H1 (cell line): Measurements from ENCODE around the gene CCL3. TPM values are rescaled to one million over a fixed set of nuclear protein-coding genes. Genes with fewer than 3 reads are reported as not detected.

Source experiments
- CTCF ChIA-PET: fragments of 300-600 bp; sonication (Branson Sonifier 250); formaldehyde crosslinking; loops from one replicate; lab custom pipeline; 2021; ENCODE audit not compliant: partially characterized antibody; lab: Charles Lee
- POLR2A ChIA-PET: fragments of 300-600 bp; sonication (Branson Sonifier 250); formaldehyde crosslinking; loops from one replicate; lab custom pipeline; 2021; ENCODE audit warnings: inconsistent platforms; ENCODE audit not compliant: partially characterized antibody; lab: Charles Lee
- DNase-seq, 2 experiments: peaks; one replicate each; pipeline versions ENCODE4 v3.0.0 to v3.0.0-alpha.2; 2010 to 2022; ENCODE audit warnings: low spot score in 2 of 2, low read depth in 1 of 2, mixed read lengths in 1 of 2
- FAIRE-seq: peaks from 2 replicates; lab custom pipeline; 2011; peaks lifted over from hg19 to GRCh38; lab: Jason Lieb, UNC
- H2AFZ ChIP-seq: 2 replicates; pipeline ENCODE4 v1.8.1; 2012; ENCODE audit warnings: low read length, inconsistent platforms
- H2AK5ac ChIP-seq: 2 replicates; pipeline ENCODE4 v1.6.1; 2013; ENCODE audit warnings: low read depth, low read length
- H2BK120ac ChIP-seq: replicated peaks from 2 replicates; pipeline ENCODE3; 2013; ENCODE audit warnings: low read depth, low read length, inconsistent platforms
- H2BK12ac ChIP-seq: 2 replicates; pipeline ENCODE4 v1.6.1; 2013; ENCODE audit warnings: low read depth, low read length
- H2BK15ac ChIP-seq: 2 replicates; pipeline ENCODE4 v1.6.1; 2013; ENCODE audit warnings: low read length
- H2BK20ac ChIP-seq: 2 replicates; pipeline ENCODE4 v1.6.1; 2013; ENCODE audit warnings: low read length
- H2BK5ac ChIP-seq: 2 replicates; pipeline ENCODE4 v1.6.1; 2013; ENCODE audit warnings: low read depth, low read length
- H3K14ac ChIP-seq: 2 replicates; pipeline ENCODE4 v1.6.1; 2013; ENCODE audit warnings: inconsistent platforms; ENCODE audit not compliant: insufficient read length
- H3K18ac ChIP-seq: 2 replicates; pipeline ENCODE4 v1.6.1; 2013; ENCODE audit warnings: low read length; ENCODE audit errors: extremely low read depth
- H3K23ac ChIP-seq: 2 replicates; pipeline ENCODE4 v1.6.1; 2013; ENCODE audit warnings: inconsistent platforms; ENCODE audit not compliant: insufficient read length
- H3K23me2 ChIP-seq: 2 replicates; pipeline ENCODE4 v1.6.1; 2013; ENCODE audit warnings: low read depth, low read length
- H3K27ac ChIP-seq: 2 replicates; pipeline ENCODE4 v1.6.1; 2011; ENCODE audit warnings: low read depth, low read length, inconsistent platforms
- H3K27me3 ChIP-seq, 4 experiments: replicated peaks in 1 of 4; 1 replicate in 1 of 4; 2 replicates in 3 of 4; pipeline versions ENCODE4 v1.6.1 to v1.8.1; 2011 to 2013; ENCODE audit warnings: low read length in 3 of 4, mild to moderate bottlenecking in 3 of 4, inconsistent platforms in 2 of 4, mixed read lengths in 2 of 4, moderate library complexity in 1 of 4; ENCODE audit not compliant: control insufficient read depth in 3 of 4, insufficient read depth in 3 of 4; ENCODE audit errors: extremely low read depth in 1 of 4
- H3K36me3 ChIP-seq, 4 experiments: 2 replicates each; pipeline versions ENCODE4 v1.6.1 to v1.8.1; 2011 to 2013; ENCODE audit warnings: mild to moderate bottlenecking in 4 of 4, low read length in 3 of 4, moderate library complexity in 2 of 4, control low read depth in 1 of 4, inconsistent platforms in 1 of 4; ENCODE audit not compliant: insufficient read depth in 4 of 4, control insufficient read depth in 2 of 4
- H3K4ac ChIP-seq: replicated peaks from 2 replicates; pipeline ENCODE3; 2013; ENCODE audit warnings: low read length, low read depth, mixed read lengths, inconsistent platforms; ENCODE audit not compliant: insufficient read length
- H3K4me1 ChIP-seq, 4 experiments: replicated peaks in 1 of 4; 1 replicate in 1 of 4; 2 replicates in 3 of 4; pipeline versions ENCODE4 v1.6.1 to v1.8.1; 2011 to 2013; ENCODE audit warnings: low read length in 3 of 4, inconsistent platforms in 2 of 4, mixed read lengths in 1 of 4; ENCODE audit not compliant: insufficient read depth in 4 of 4, control insufficient read depth in 3 of 4
- H3K4me2 ChIP-seq, 2 experiments: 2 replicates each; pipeline versions ENCODE4 v1.6.1 to v1.8.1; 2011 to 2013; ENCODE audit warnings: low read depth in 2 of 2, low read length in 2 of 2, control low read depth in 1 of 2, inconsistent platforms in 1 of 2, mild to moderate bottlenecking in 1 of 2; ENCODE audit not compliant: insufficient read depth in 1 of 2
- H3K4me3 ChIP-seq, 4 experiments: fragments of 200-600, 300-600 bp in 1 of 4; sonication (generic), shearing (Covaris generic), sonication (Bioruptor Twin) in 1 of 4; 2 replicates each; pipeline versions ENCODE4 v1.5.1 to v1.8.1; 2011 to 2016; ENCODE audit warnings: low read length in 4 of 4, low read depth in 3 of 4, control low read depth in 2 of 4, inconsistent platforms in 2 of 4, mild to moderate bottlenecking in 2 of 4, mixed read lengths in 1 of 4, moderate library complexity in 1 of 4; ENCODE audit not compliant: insufficient read depth in 2 of 4; ENCODE audit errors: extremely low read depth in 1 of 4
- H3K56ac ChIP-seq: replicated peaks from 2 replicates; pipeline ENCODE3; 2013; ENCODE audit warnings: low read depth, mild to moderate bottlenecking, mixed read lengths, low read length, inconsistent platforms; ENCODE audit not compliant: insufficient read length
- H3K79me1 ChIP-seq: 2 replicates; pipeline ENCODE4 v1.6.1; 2013; ENCODE audit warnings: low read depth, low read length, control low read depth
- H3K79me2 ChIP-seq, 2 experiments: 2 replicates each; pipeline versions ENCODE4 v1.6.1 to v1.8.1; 2012 to 2013; ENCODE audit warnings: low read length in 2 of 2, mild to moderate bottlenecking in 2 of 2, inconsistent platforms in 1 of 2; ENCODE audit not compliant: insufficient read depth in 2 of 2, control insufficient read depth in 1 of 2
- H3K9ac ChIP-seq, 4 experiments: replicated peaks in 1 of 4; 1 replicate in 1 of 4; 2 replicates in 3 of 4; pipeline versions ENCODE4 v1.6.1 to v1.8.1; 2011 to 2013; ENCODE audit warnings: low read depth in 3 of 4, low read length in 3 of 4, control low read depth in 2 of 4, mild to moderate bottlenecking in 2 of 4, moderate library complexity in 2 of 4, inconsistent platforms in 1 of 4; ENCODE audit errors: extremely low read depth in 1 of 4
- H3K9me3 ChIP-seq, 2 experiments: 2 replicates each; pipeline versions ENCODE4 v1.6.1 to v1.8.1; 2012 to 2013; ENCODE audit warnings: mild to moderate bottlenecking in 2 of 2, moderate library complexity in 2 of 2, control low read depth in 1 of 2, inconsistent platforms in 1 of 2, low read depth in 1 of 2, low read length in 1 of 2, mixed read lengths in 1 of 2; ENCODE audit not compliant: insufficient read depth in 2 of 2
- H4K20me1 ChIP-seq, 2 experiments: replicated peaks in 1 of 2; 2 replicates each; pipeline versions ENCODE3 to v1.8.1; 2011 to 2013; ENCODE audit warnings: inconsistent platforms in 2 of 2, low read length in 2 of 2, mild to moderate bottlenecking in 1 of 2; ENCODE audit not compliant: insufficient read depth in 2 of 2, control insufficient read depth in 1 of 2
- H4K5ac ChIP-seq: 2 replicates; pipeline ENCODE4 v1.6.1; 2013; ENCODE audit warnings: low read length, low read depth, mixed read lengths, inconsistent platforms; ENCODE audit not compliant: insufficient read length
- H4K8ac ChIP-seq: 2 replicates; pipeline ENCODE4 v1.8.0; 2013; ENCODE audit warnings: mild to moderate bottlenecking, moderate library complexity, low read length, inconsistent platforms; ENCODE audit not compliant: insufficient read depth; ENCODE audit errors: extremely low read depth
- H4K91ac ChIP-seq: replicated peaks from 2 replicates; pipeline ENCODE3; 2013; ENCODE audit warnings: low read length, mixed read lengths, inconsistent platforms; ENCODE audit not compliant: insufficient read length
- MAFK ChIP-seq: IDR thresholded peaks from 2 replicates; pipeline ENCODE4 v1.6.1; 2012; ENCODE audit warnings: low read depth, mild to moderate bottlenecking, improper control_type of control experiment, low read length
- MAX ChIP-seq: IDR thresholded peaks from 2 replicates; pipeline ENCODE4 v1.6.1; 2012; ENCODE audit warnings: inconsistent platforms
- POLR2AphosphoS5 ChIP-seq: IDR thresholded peaks from 2 replicates; pipeline ENCODE4 v1.6.1; 2011; ENCODE audit warnings: low read depth, low read length
- SIX5 ChIP-seq: IDR thresholded peaks from 2 replicates; pipeline ENCODE4 v1.6.1; 2011; ENCODE audit warnings: mild to moderate bottlenecking, low read depth, low read length
- WGBS, 2 experiments: shearing (Covaris generic) in 1 of 2; methylation state at CpG; one replicate each; pipeline versions ENCODE4 v1.1.6 to v1.1.7; 2013 to 2015; ENCODE audit warnings: low lambda C conversion rate in 2 of 2, mixed read lengths in 2 of 2, inconsistent platforms in 1 of 2, low coverage in 1 of 2, missing lambda C conversion rate in 1 of 2; ENCODE audit not compliant: insufficient replicate concordance in 2 of 2, insufficient coverage in 1 of 2, insufficient read length in 1 of 2; ENCODE audit errors: extremely low coverage in 1 of 2, missing lambda C conversion rate in 1 of 2; 5-methylcytosine and 5-hydroxymethylcytosine counted together
- polyA plus RNA-seq, 7 experiments: library from polyadenylated mRNA; depleted of rRNA in 3 of 7; stranded (reverse) in 5 of 7; unstranded in 2 of 7; fragments of >200 nt in 5 of 7; fragments of 200-250 nt in 2 of 7; gene quantifications; 1 replicate in 5 of 7; 2 replicates in 1 of 7; 4 replicates in 1 of 7; pipeline versions ENCODE4 v1.2.1 to v1.2.3, GENCODE V29; 2011 to 2013; ENCODE audit warnings: missing spikeins in 2 of 7, mixed read lengths in 2 of 7
- total RNA-seq: library from RNA; stranded (reverse); fragmentation: NEBNext Ultra II Directional; extraction: Animal tissue kit (Norgen Biotek cat#: 25700); gene quantifications from 2 replicates; pipeline ENCODE4 v1.2.1, GENCODE V29; 2021

Gene CCL3
- total and polyA plus RNA-seq, 2 of the 8 experiments (the other 6 are each of a cell fraction or from before 2014, with no cell fraction given) = not detected

GRCh38 chr17:36123431-36123830, 33.5 kb upstream of the CCL3 start:
- no peaks in the 10 kb centered on the region for H3K27me3 ChIP-seq
- H2BK12ac ChIP-seq = no peak overlapping the region
- H3K23me2 ChIP-seq = no peaks in the 10 kb centered on the region
- no peak for FAIRE-seq
- H3K79me1 ChIP-seq = no peaks in the 10 kb centered on the region
- no peak for DNase-seq
- no peak overlapping the region for H3K14ac ChIP-seq
- H4K8ac ChIP-seq = no peak overlapping the region
- no peak overlapping the region for H3K56ac ChIP-seq
- peaks cover 0 to 9% (median 5%) of the 10 kb centered on the region in 4 experiments; a peak in 6 of 7 replicates for H3K4me1 ChIP-seq
- H3K4me2 ChIP-seq = peak overlapping the region; percentile 10 to 34; a peak in 2 of 4 replicates
- H3K9me3 ChIP-seq = no peaks in the 10 kb centered on the region
- H3K4ac ChIP-seq = no peak overlapping the region
- H3K18ac ChIP-seq = no peak overlapping the region
- no peak overlapping the region for H4K91ac ChIP-seq
- H2AK5ac ChIP-seq = no peak overlapping the region
- TF ChIP-seq POLR2AphosphoS5 (no peak), SIX5 (no peak), MAFK (peak; percentile 70), MAX (no peak)
- no peak overlapping the region for H2AFZ ChIP-seq
- no peak overlapping the region for H2BK120ac ChIP-seq
- H4K5ac ChIP-seq = no peak overlapping the region
- no peaks in the 10 kb centered on the region for H3K36me3 ChIP-seq
- H3K79me2 ChIP-seq = no peaks in the 10 kb centered on the region
- no peak overlapping the region for H2BK20ac ChIP-seq
- no peak overlapping the region for H3K9ac ChIP-seq
- ChIA-PET CTCF (interaction anchor here (1.3 kb wide), 1 partner anchor 26 kb away, joined by 4 read pairs; no protein-coding TSS in a partner anchor), POLR2A (no interaction called here)
- no peak overlapping the region for H3K27ac ChIP-seq
- H4K20me1 ChIP-seq = peaks cover 0 to 1% of the 10 kb centered on the region in 2 experiments
- H2BK5ac ChIP-seq = no peak overlapping the region
- H3K4me3 ChIP-seq = no peak overlapping the region
- H3K23ac ChIP-seq = no peak overlapping the region
- H2BK15ac ChIP-seq = no peak overlapping the region
- WGBS, 2 experiments = 58% methylated on average over 2 of the region's 2 CpGs; no CpG with 5 or more reads in 1 of the 2 experiments
